HL-60 (cell line): Measurements from ENCODE around the gene ATXN7L2.

Experiments used
- DNase-seq, 2 experiments: peaks; one replicate each; pipeline ENCODE4 v3.0.0-alpha.2; 2010 to 2020; ENCODE audit warnings: low read depth in 1 of 2, low spot score in 1 of 2
- H3K27ac ChIP-seq: fragments of 250-450 bp; sonication (Bioruptor Pico); replicated peaks from 2 replicates; pipeline ENCODE4 v1.5.1; 2020; ENCODE audit warnings: mild to moderate bottlenecking, moderate library complexity
- H3K27me3 ChIP-seq: fragments of 250-450 bp; sonication (Bioruptor Pico); 2 replicates; pipeline ENCODE4 v1.5.1; 2021; ENCODE audit warnings: mild to moderate bottlenecking, moderate library complexity; ENCODE audit not compliant: insufficient read depth, poor library complexity, severe bottlenecking
- H3K4me3 ChIP-seq: replicated peaks from 2 replicates; pipeline ENCODE4 v1.5.1; 2011; ENCODE audit warnings: mild to moderate bottlenecking, control low read depth, low read length; ENCODE audit not compliant: insufficient read depth
- GABPA ChIP-seq: IDR thresholded peaks from 2 replicates; pipeline ENCODE4 v1.6.1; 2012; ENCODE audit warnings: low read depth
- POLR2AphosphoS5 ChIP-seq: IDR thresholded peaks from 2 replicates; pipeline ENCODE4 v1.6.1; 2012; ENCODE audit warnings: low read depth
- SPI1 ChIP-seq: IDR thresholded peaks from 2 replicates; pipeline ENCODE4 v1.6.1; 2012; ENCODE audit warnings: low read depth, mild to moderate bottlenecking, borderline replicate concordance
- TF ChIP-seq, protein P1 (sequence below): IDR thresholded peaks from one replicate; pipeline ENCODE4 v1.5.1; 2011; ENCODE audit warnings: low read length, control low read depth, inconsistent platforms; ENCODE audit not compliant: insufficient read depth
- TF ChIP-seq, protein P2 (sequence below): IDR thresholded peaks from 2 replicates; pipeline ENCODE4 v1.6.1; 2012; ENCODE audit warnings: low read depth; ENCODE audit not compliant: insufficient replicate concordance

Gene ATXN7L2

DNA sequence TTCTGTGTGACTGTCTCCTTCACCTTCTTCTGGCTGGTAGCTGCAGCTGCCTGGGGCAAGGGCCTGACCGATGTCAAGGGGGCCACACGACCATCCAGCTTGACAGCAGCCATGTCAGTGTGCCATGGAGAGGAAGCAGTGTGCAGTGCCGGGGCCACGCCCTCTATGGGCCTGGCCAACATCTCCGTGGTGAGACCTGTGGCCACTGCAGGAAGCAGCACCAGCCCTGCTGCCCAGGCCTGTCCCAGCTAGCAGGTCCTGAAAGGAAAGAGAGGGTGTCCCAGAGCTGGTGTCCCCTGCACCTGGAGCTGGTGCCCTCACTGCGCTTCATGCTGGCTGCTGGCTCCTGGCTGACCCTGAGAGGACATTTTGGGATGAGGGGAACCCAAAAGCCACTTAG is 5.9 kb upstream of the ATXN7L2 start:
- DNase-seq, result no peak

DNA sequence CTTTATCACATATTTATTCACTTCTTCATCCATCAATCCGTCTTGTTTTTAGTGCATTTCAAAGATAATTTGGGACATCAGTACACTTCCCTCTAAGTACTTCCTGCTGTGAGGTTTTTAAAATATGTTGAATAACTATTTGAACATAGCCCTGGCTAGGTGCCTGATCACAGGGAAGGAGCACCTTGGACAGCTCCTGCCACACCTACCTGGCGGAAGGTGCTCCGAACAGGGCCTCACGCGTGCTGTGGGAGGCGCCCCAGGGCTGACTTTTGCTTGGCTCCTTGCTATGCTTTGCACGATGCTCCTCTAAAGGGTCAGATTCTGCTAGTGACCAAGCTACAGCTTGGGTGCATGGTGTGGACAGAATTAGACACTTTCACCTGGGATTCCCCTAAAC is 4.9 kb upstream of the ATXN7L2 start:
- no peak for TF ChIP-seq SPI1
- TF ChIP-seq, protein P1, sequence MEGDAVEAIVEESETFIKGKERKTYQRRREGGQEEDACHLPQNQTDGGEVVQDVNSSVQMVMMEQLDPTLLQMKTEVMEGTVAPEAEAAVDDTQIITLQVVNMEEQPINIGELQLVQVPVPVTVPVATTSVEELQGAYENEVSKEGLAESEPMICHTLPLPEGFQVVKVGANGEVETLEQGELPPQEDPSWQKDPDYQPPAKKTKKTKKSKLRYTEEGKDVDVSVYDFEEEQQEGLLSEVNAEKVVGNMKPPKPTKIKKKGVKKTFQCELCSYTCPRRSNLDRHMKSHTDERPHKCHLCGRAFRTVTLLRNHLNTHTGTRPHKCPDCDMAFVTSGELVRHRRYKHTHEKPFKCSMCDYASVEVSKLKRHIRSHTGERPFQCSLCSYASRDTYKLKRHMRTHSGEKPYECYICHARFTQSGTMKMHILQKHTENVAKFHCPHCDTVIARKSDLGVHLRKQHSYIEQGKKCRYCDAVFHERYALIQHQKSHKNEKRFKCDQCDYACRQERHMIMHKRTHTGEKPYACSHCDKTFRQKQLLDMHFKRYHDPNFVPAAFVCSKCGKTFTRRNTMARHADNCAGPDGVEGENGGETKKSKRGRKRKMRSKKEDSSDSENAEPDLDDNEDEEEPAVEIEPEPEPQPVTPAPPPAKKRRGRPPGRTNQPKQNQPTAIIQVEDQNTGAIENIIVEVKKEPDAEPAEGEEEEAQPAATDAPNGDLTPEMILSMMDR, result no peak
- TF ChIP-seq, protein P2, sequence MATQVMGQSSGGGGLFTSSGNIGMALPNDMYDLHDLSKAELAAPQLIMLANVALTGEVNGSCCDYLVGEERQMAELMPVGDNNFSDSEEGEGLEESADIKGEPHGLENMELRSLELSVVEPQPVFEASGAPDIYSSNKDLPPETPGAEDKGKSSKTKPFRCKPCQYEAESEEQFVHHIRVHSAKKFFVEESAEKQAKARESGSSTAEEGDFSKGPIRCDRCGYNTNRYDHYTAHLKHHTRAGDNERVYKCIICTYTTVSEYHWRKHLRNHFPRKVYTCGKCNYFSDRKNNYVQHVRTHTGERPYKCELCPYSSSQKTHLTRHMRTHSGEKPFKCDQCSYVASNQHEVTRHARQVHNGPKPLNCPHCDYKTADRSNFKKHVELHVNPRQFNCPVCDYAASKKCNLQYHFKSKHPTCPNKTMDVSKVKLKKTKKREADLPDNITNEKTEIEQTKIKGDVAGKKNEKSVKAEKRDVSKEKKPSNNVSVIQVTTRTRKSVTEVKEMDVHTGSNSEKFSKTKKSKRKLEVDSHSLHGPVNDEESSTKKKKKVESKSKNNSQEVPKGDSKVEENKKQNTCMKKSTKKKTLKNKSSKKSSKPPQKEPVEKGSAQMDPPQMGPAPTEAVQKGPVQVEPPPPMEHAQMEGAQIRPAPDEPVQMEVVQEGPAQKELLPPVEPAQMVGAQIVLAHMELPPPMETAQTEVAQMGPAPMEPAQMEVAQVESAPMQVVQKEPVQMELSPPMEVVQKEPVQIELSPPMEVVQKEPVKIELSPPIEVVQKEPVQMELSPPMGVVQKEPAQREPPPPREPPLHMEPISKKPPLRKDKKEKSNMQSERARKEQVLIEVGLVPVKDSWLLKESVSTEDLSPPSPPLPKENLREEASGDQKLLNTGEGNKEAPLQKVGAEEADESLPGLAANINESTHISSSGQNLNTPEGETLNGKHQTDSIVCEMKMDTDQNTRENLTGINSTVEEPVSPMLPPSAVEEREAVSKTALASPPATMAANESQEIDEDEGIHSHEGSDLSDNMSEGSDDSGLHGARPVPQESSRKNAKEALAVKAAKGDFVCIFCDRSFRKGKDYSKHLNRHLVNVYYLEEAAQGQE, result peak; percentile 95
- TF ChIP-seq GABPA, result no peak
- TF ChIP-seq POLR2AphosphoS5, result no peak
- H3K27me3 ChIP-seq, result peaks cover 4% of the 10 kb centered on the region
- DNase-seq, result peak in 1 of 2 experiments; percentile 45
- H3K27ac ChIP-seq, result no peak overlapping the region
- no peak overlapping the region for H3K4me3 ChIP-seq

More for the DNA sequence above, 5.9 kb upstream of the ATXN7L2 start:
- H3K4me3 ChIP-seq, result no peak overlapping the region
- peaks cover 4% of the 10 kb centered on the region for H3K27me3 ChIP-seq
- TF ChIP-seq, protein P2, result peak; percentile 33
- TF ChIP-seq, protein P1, result no peak
- H3K27ac ChIP-seq, result no peak overlapping the region

DNA sequence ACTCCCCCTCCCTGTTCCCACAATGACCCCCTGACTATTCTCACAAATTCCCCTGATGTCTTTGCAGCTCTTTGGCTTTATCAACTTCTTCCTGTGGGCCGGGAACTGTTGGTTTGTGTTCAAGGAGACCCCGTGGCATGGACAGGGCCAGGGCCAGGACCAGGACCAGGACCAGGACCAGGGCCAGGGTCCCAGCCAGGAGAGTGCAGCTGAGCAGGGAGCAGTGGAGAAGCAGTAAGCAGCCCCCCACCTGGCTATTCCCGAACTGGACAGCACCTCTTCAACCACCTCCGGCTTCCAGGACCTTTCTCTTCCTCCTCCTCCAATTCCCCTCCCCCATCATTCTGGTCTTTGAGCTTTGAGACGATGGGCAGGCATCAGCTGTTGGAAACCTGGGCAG is 4.4 kb upstream of the ATXN7L2 start:
- DNase-seq, result no peak
- Histone ChIP-seq H3K4me3 (no peak overlapping the region), H3K27me3 (peaks cover 4% of the 10 kb centered on the region), H3K27ac (no peak overlapping the region)
- TF ChIP-seq, protein P2, result no peak
- TF ChIP-seq POLR2AphosphoS5 (no peak), GABPA (no peak), SPI1 (no peak)
- TF ChIP-seq, protein P1, result no peak
